Endothelial cell of umbilical vein (primary cell): ENCODE results near the gene LLGL2. TPM values are rescaled to one million over a fixed set of nuclear protein-coding genes. Genes with fewer than 3 reads are reported as not detected.

ENCODE experiments used
- BruUV-seq: library from RNA; stranded (reverse); fragments of 400-500 nt; replicated peaks from 2 replicates; lab custom pipeline; 2021; lab: Mats Ljungman, UMichigan
- CTCF ChIA-PET: fragments of 300-600, 350-600 bp; sonication (Branson Sonifier 250); formaldehyde crosslinking; loops from one replicate; lab custom pipeline; 2021; ENCODE audit warnings: antibody characterized with exemption, inconsistent platforms; lab: Charles Lee
- POLR2A ChIA-PET: fragments of 300-600, 350-600 bp; sonication (Branson Sonifier 250); formaldehyde crosslinking; loops from one replicate; lab custom pipeline; 2021; ENCODE audit warnings: antibody characterized with exemption, inconsistent platforms; lab: Charles Lee
- DNase-seq: peaks from one replicate; pipeline ENCODE4 v3.0.0-alpha.2; 2011; ENCODE audit warnings: low read depth, low spot score
- FAIRE-seq: peaks from 2 replicates; lab custom pipeline; 2011; peaks lifted over from hg19 to GRCh38; lab: Jason Lieb, UNC
- H2AFZ ChIP-seq: 2 replicates; pipeline ENCODE4 v1.6.0; 2012; ENCODE audit warnings: low read depth, low read length, control low read depth, inconsistent platforms
- H3K27ac ChIP-seq: 2 replicates; pipeline ENCODE4 v1.5.1; 2011; ENCODE audit warnings: low read depth, mild to moderate bottlenecking, control low read depth, low read length, moderate library complexity; ENCODE audit not compliant: insufficient read depth
- H3K27me3 ChIP-seq, 2 experiments: 2 replicates each; pipeline versions ENCODE4 v1.6.0 to v1.6.1; 2011; ENCODE audit warnings: low read length in 2 of 2, mixed read lengths in 1 of 2; ENCODE audit not compliant: control insufficient read depth in 2 of 2, insufficient read depth in 2 of 2
- H3K36me3 ChIP-seq, 2 experiments: 2 replicates in 1 of 2; 3 replicates in 1 of 2; pipeline ENCODE4 v1.5.1; 2011; ENCODE audit warnings: low read length in 2 of 2, mild to moderate bottlenecking in 1 of 2, moderate library complexity in 1 of 2; ENCODE audit not compliant: control insufficient read depth in 2 of 2, insufficient read depth in 2 of 2; ENCODE audit errors: extremely low read depth in 1 of 2
- H3K4me1 ChIP-seq: 3 replicates; pipeline ENCODE4 v1.5.1; 2011; ENCODE audit warnings: mild to moderate bottlenecking, low read length; ENCODE audit not compliant: control insufficient read depth, insufficient read depth; ENCODE audit errors: extremely low read depth
- H3K4me2 ChIP-seq: 2 replicates; pipeline ENCODE4 v1.6.1; 2011; ENCODE audit warnings: low read length, control low read depth, mixed read lengths; ENCODE audit not compliant: insufficient read depth
- H3K4me3 ChIP-seq, 3 experiments: fragments of 200-600 bp in 1 of 3; sonication (generic), shearing (Covaris generic) in 1 of 3; replicated peaks in 1 of 3; 2 replicates each; pipeline ENCODE4 v1.5.1; 2011 to 2016; ENCODE audit warnings: control low read depth in 3 of 3, low read length in 3 of 3, mild to moderate bottlenecking in 2 of 3, inconsistent platforms in 1 of 3, low read depth in 1 of 3, moderate library complexity in 1 of 3; ENCODE audit not compliant: insufficient read depth in 1 of 3
- H3K79me2 ChIP-seq: 2 replicates; pipeline ENCODE4 v1.6.0; 2012; ENCODE audit warnings: low read length, inconsistent platforms; ENCODE audit not compliant: control insufficient read depth, insufficient read depth
- H3K9ac ChIP-seq: replicated peaks from 2 replicates; pipeline ENCODE3; 2011; ENCODE audit warnings: low read length, control low read depth; ENCODE audit not compliant: insufficient read depth; ENCODE audit errors: extremely low read depth
- H3K9me1 ChIP-seq: replicated peaks from 3 replicates; pipeline ENCODE4 v1.6.0; 2011; ENCODE audit warnings: mild to moderate bottlenecking, low read length; ENCODE audit not compliant: control insufficient read depth, insufficient read depth; ENCODE audit errors: extremely low read depth
- H3K9me3 ChIP-seq: replicated peaks from 2 replicates; pipeline ENCODE4 v1.5.1; 2012; ENCODE audit warnings: low read length, inconsistent platforms; ENCODE audit not compliant: control insufficient read depth, insufficient read depth
- H4K20me1 ChIP-seq: replicated peaks from 2 replicates; pipeline ENCODE3; 2011; ENCODE audit warnings: mild to moderate bottlenecking, low read length; ENCODE audit not compliant: control insufficient read depth, insufficient read depth; ENCODE audit errors: extremely low read depth
- EZH2 ChIP-seq: IDR thresholded peaks from 2 replicates; pipeline ENCODE4 v1.6.1; 2012; ENCODE audit warnings: borderline replicate concordance, low read depth, mild to moderate bottlenecking, moderate library complexity, low read length, inconsistent platforms; ENCODE audit not compliant: severe bottlenecking
- FOS ChIP-seq: IDR thresholded peaks from 2 replicates; pipeline ENCODE4 v1.6.1; 2011; ENCODE audit warnings: mild to moderate bottlenecking, low read length, moderate library complexity, borderline replicate concordance; ENCODE audit not compliant: insufficient read depth
- JUN ChIP-seq: IDR thresholded peaks from 2 replicates; pipeline ENCODE4 v1.6.1; 2011; ENCODE audit warnings: borderline replicate concordance, low read depth; ENCODE audit not compliant: insufficient read length, insufficient read depth
- MYC ChIP-seq: IDR thresholded peaks from one replicate; pipeline ENCODE4 v1.6.1; 2011; ENCODE audit warnings: mild to moderate bottlenecking, low read depth, low read length
- POLR2A ChIP-seq: IDR thresholded peaks from 2 replicates; pipeline ENCODE4 v1.6.1; 2012; ENCODE audit warnings: low read depth, mild to moderate bottlenecking, control low read depth, low read length
- POLR2AphosphoS5 ChIP-seq: IDR thresholded peaks from 2 replicates; pipeline ENCODE4 v1.6.1; 2012; ENCODE audit warnings: low read depth, mild to moderate bottlenecking, control low read depth, low read length, moderate library complexity; ENCODE audit not compliant: insufficient read depth
- dilution Hi-C: fragments of 300-500 bp; cut with MboI; formaldehyde crosslinking; loops from one replicate; pipeline ENCODE4 v1.15.0; 2019; ENCODE audit warnings: low sequenced_read_pairs; ENCODE audit not compliant: extremely low pct_ligation_motif_present
- intact Hi-C: fragments of 100-400 bp; cut with micrococcal nuclease; formaldehyde crosslinking; loops from one replicate; pipeline ENCODE4 v1.10.0; 2022
- polyA plus RNA-seq, 4 experiments: library from polyadenylated mRNA; depleted of rRNA in 3 of 4; stranded (reverse) in 3 of 4; unstranded in 1 of 4; fragments of >200 nt; gene quantifications; 2 replicates each; pipeline versions ENCODE4 v1.2.1 to v1.2.3, GENCODE V29; 2011 to 2012; ENCODE audit warnings: missing spikeins in 1 of 4
- total RNA-seq: library from RNA; stranded (reverse); gene quantifications from 2 replicates; pipeline ENCODE4 v1.2.3, GENCODE V29; 2021
- TF ChIP-seq, protein P1 (sequence below), 2 donors: IDR thresholded peaks; 1 replicate in 1 of 2; 2 replicates in 1 of 2; pipeline ENCODE4 v1.5.1; 2011; ENCODE audit warnings: low read length in 2 of 2, mild to moderate bottlenecking in 2 of 2, moderate library complexity in 2 of 2, control low read depth in 1 of 2, inconsistent platforms in 1 of 2, low read depth in 1 of 2; ENCODE audit not compliant: insufficient read depth in 1 of 2; ENCODE audit errors: extremely low read depth in 1 of 2
- TF ChIP-seq, protein P2 (sequence below): IDR thresholded peaks from 2 replicates; pipeline ENCODE4 v1.6.1; 2011; ENCODE audit not compliant: insufficient read depth, insufficient read length

The LLGL2 gene
- total and polyA plus RNA-seq, 2 donors (not counting 3 experiments of a cell fraction or from before 2014, with no cell fraction given): 5.3 to 5.4 TPM

DNA sequence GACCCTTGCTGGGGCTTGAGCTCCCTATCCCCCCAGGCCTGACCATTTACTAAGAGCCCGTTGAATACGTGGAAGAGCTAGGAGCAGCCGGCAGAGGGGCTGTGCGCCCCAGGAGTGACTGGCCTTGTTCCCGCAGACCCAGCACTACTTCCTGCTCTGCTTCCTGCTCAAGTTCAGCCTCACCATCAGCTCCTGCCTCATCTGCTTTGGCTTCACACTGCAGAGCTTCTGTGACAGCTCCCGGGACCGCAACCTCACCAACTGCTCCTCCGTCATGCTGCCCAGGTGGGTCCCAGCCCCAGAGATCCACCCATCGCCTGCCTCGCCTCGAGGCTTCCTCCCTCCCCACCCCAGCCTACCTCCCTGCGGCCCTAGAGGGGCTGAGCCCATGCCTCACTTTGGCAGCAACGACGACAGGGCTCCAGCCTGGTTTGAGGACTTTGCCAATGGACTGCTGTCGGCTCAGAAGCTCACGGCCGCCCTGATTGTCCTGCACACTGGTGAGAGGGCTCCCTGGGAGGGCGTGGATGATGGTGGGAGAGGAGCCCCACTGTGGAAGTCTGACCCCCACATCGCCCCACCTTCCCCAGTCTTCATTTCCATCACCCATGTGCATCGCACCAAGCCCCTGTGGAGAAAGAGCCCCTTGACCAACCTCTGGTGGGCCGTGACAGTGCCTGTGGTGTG is 27.3 kb upstream of the LLGL2 start:
- H3K4me1 ChIP-seq: peaks cover 3% of the 10 kb centered on the region
- no peak overlapping the region for H3K4me2 ChIP-seq
- H3K9me1 ChIP-seq: no peaks in the 10 kb centered on the region
- DNase-seq (no peak), FAIRE-seq (peak; percentile 70)
- H3K27ac ChIP-seq: no peak overlapping the region
- H3K36me3 ChIP-seq: peaks cover 0 to 39% of the 10 kb centered on the region in 2 experiments
- H3K9me3 ChIP-seq: no peaks in the 10 kb centered on the region
- ChIA-PET CTCF (interaction anchor here (0.7 to 2.0 kb wide), 4 partner anchors 8 to 18 kb away, joined by 3 to 9 read pairs (median 4); partner anchors contain the start of gene TSEN54), POLR2A (no interaction called here)
- no peak overlapping the region for H3K4me3 ChIP-seq
- no peak overlapping the region for H3K9ac ChIP-seq
- dilution Hi-C loops (no loop called here), intact Hi-C loops (no loop called here)
- no peaks in the 10 kb centered on the region for H4K20me1 ChIP-seq
- TF ChIP-seq FOS (no peak), JUN (no peak), POLR2AphosphoS5 (no peak), MYC (no peak), POLR2A (no peak), EZH2 (no peak)
- TF ChIP-seq, protein P1, sequence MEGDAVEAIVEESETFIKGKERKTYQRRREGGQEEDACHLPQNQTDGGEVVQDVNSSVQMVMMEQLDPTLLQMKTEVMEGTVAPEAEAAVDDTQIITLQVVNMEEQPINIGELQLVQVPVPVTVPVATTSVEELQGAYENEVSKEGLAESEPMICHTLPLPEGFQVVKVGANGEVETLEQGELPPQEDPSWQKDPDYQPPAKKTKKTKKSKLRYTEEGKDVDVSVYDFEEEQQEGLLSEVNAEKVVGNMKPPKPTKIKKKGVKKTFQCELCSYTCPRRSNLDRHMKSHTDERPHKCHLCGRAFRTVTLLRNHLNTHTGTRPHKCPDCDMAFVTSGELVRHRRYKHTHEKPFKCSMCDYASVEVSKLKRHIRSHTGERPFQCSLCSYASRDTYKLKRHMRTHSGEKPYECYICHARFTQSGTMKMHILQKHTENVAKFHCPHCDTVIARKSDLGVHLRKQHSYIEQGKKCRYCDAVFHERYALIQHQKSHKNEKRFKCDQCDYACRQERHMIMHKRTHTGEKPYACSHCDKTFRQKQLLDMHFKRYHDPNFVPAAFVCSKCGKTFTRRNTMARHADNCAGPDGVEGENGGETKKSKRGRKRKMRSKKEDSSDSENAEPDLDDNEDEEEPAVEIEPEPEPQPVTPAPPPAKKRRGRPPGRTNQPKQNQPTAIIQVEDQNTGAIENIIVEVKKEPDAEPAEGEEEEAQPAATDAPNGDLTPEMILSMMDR (IDR thresholded peaks at IDR 0.05; ENCODE audit: extremely low read depth in 1 of 2, insufficient read depth in 1 of 2, low read depth in 1 of 2, low read length in 2 of 2): no peak
- TF ChIP-seq, protein P2, sequence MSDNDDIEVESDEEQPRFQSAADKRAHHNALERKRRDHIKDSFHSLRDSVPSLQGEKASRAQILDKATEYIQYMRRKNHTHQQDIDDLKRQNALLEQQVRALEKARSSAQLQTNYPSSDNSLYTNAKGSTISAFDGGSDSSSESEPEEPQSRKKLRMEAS: no peak
- no peaks in the 10 kb centered on the region for H3K79me2 ChIP-seq
- no peak overlapping the region for H2AFZ ChIP-seq
- no peaks in the 10 kb centered on the region for H3K27me3 ChIP-seq
- BruUV-seq: no TSS peak
